H9 (cell line): Measurements from ENCODE around the gene GOLGA6A. TPM values are rescaled to one million over a fixed set of nuclear protein-coding genes. Genes with fewer than 3 reads are reported as not detected.

ENCODE experiments used
- DNase-seq: peaks from one replicate; pipeline ENCODE4 v3.0.0-alpha.2; 2017
- H2AFZ ChIP-seq: one replicate; pipeline ENCODE4 v1.6.1; 2013; ENCODE audit warnings: mild to moderate bottlenecking, low read length, control low read depth, moderate library complexity
- H2AK5ac ChIP-seq: 2 replicates; pipeline ENCODE4 v1.6.1; 2013; ENCODE audit warnings: low read length, control low read depth, mixed read lengths; ENCODE audit not compliant: insufficient read length
- H2BK120ac ChIP-seq: one replicate; pipeline ENCODE4 v1.6.1; 2013; ENCODE audit warnings: low read depth, mild to moderate bottlenecking, low read length, control low read depth, inconsistent platforms; ENCODE audit not compliant: poor library complexity, severe bottlenecking
- H2BK12ac ChIP-seq: 2 replicates; pipeline ENCODE4 v1.6.1; 2013; ENCODE audit warnings: low read length, control low read depth, mixed read lengths, low read depth; ENCODE audit not compliant: insufficient read length
- H2BK15ac ChIP-seq: 2 replicates; pipeline ENCODE4 v1.6.1; 2013; ENCODE audit warnings: low read depth, low read length, control low read depth
- H2BK20ac ChIP-seq: one replicate; pipeline ENCODE4 v1.6.1; 2013; ENCODE audit warnings: low read depth, mild to moderate bottlenecking, low read length, control low read depth, inconsistent platforms; ENCODE audit not compliant: poor library complexity, severe bottlenecking
- H2BK5ac ChIP-seq: 2 replicates; pipeline ENCODE4 v1.6.1; 2013; ENCODE audit warnings: low read length, control low read depth, mixed read lengths; ENCODE audit not compliant: insufficient read length
- H3K14ac ChIP-seq: 2 replicates; pipeline ENCODE4 v1.6.1; 2013; ENCODE audit warnings: low read length, control low read depth; ENCODE audit not compliant: insufficient read depth
- H3K18ac ChIP-seq: 2 replicates; pipeline ENCODE4 v1.6.1; 2013; ENCODE audit warnings: low read depth, mild to moderate bottlenecking, mixed read lengths, low read length, control low read depth; ENCODE audit not compliant: insufficient read length
- H3K23ac ChIP-seq: 2 replicates; pipeline ENCODE4 v1.6.1; 2013; ENCODE audit warnings: low read length, control low read depth, mixed read lengths, low read depth; ENCODE audit not compliant: insufficient read length
- H3K23me2 ChIP-seq: 2 replicates; pipeline ENCODE4 v1.6.1; 2013; ENCODE audit warnings: low read depth, mild to moderate bottlenecking, mixed read lengths, low read length, control low read depth; ENCODE audit not compliant: insufficient read length, poor library complexity, severe bottlenecking
- H3K27ac ChIP-seq: 2 replicates; pipeline ENCODE4 v1.5.1; 2013; ENCODE audit warnings: low read length, control low read depth, mixed read lengths, low read depth; ENCODE audit not compliant: insufficient read length
- H3K27me3 ChIP-seq: 2 replicates; pipeline ENCODE4 v1.6.1; 2013; ENCODE audit warnings: low read length, control low read depth, inconsistent platforms; ENCODE audit not compliant: insufficient read depth
- H3K4ac ChIP-seq: 2 replicates; pipeline ENCODE4 v1.6.1; 2013; ENCODE audit warnings: low read depth, mild to moderate bottlenecking, control low read depth, inconsistent platforms, low read length, moderate library complexity
- H3K4me1 ChIP-seq: 2 replicates; pipeline ENCODE4 v1.6.1; 2013; ENCODE audit warnings: low read length, control low read depth, inconsistent platforms; ENCODE audit not compliant: insufficient read depth
- H3K4me2 ChIP-seq: 2 replicates; pipeline ENCODE4 v1.6.1; 2013; ENCODE audit warnings: low read length, control low read depth, mixed read lengths; ENCODE audit not compliant: insufficient read length, insufficient read depth
- H3K56ac ChIP-seq: 2 replicates; pipeline ENCODE4 v1.6.1; 2013; ENCODE audit warnings: low read depth, mild to moderate bottlenecking, mixed read lengths, low read length, control low read depth; ENCODE audit not compliant: insufficient read length
- H3K79me1 ChIP-seq: 2 replicates; pipeline ENCODE4 v1.6.1; 2013; ENCODE audit warnings: low read depth, mild to moderate bottlenecking, moderate library complexity, low read length, control low read depth, inconsistent platforms; ENCODE audit not compliant: insufficient read depth, poor library complexity, severe bottlenecking
- H3K79me2 ChIP-seq: 2 replicates; pipeline ENCODE4 v1.6.1; 2013; ENCODE audit warnings: low read length, control low read depth, inconsistent platforms; ENCODE audit not compliant: insufficient read depth
- H3K9ac ChIP-seq: 2 replicates; pipeline ENCODE4 v1.6.1; 2013; ENCODE audit warnings: low read length, control low read depth, mixed read lengths; ENCODE audit not compliant: insufficient read length; ENCODE audit errors: extremely low read depth
- H3K9me3 ChIP-seq: one replicate; pipeline ENCODE4 v1.6.1; 2013; ENCODE audit warnings: low read depth, low read length, inconsistent platforms; ENCODE audit not compliant: control insufficient read depth
- H3T11ph ChIP-seq: one replicate; pipeline ENCODE4 v1.6.1; 2013; ENCODE audit warnings: mild to moderate bottlenecking, low read length, control low read depth, inconsistent platforms
- H4K20me1 ChIP-seq: one replicate; pipeline ENCODE4 v1.6.1; 2013; ENCODE audit not compliant: control insufficient read depth, insufficient read length, insufficient read depth
- H4K5ac ChIP-seq: 2 replicates; pipeline ENCODE4 v1.6.1; 2013; ENCODE audit warnings: low read depth, mild to moderate bottlenecking, mixed read lengths, low read length, control low read depth; ENCODE audit not compliant: insufficient read length
- H4K8ac ChIP-seq: replicated peaks from 2 replicates; pipeline ENCODE4 v1.6.1; 2013; ENCODE audit warnings: low read length, control low read depth, mixed read lengths, low read depth; ENCODE audit not compliant: insufficient read length
- H4K91ac ChIP-seq: 2 replicates; pipeline ENCODE4 v1.6.1; 2013; ENCODE audit warnings: low read depth, mild to moderate bottlenecking, moderate library complexity, mixed read lengths, low read length, control low read depth; ENCODE audit not compliant: insufficient read length
- H3K27ac Mint-ChIP-seq, 3 experiments: 2 replicates in 2 of 3; 3 replicates in 1 of 3; pipeline ENCODE4 v1.8.0; 2020 to 2021; ENCODE audit warnings: mixed read lengths in 3 of 3, mild to moderate bottlenecking in 1 of 3, moderate library complexity in 1 of 3
- H3K27me3 Mint-ChIP-seq: 2 replicates; pipeline ENCODE4 v1.8.0; 2021; ENCODE audit warnings: low read depth, mild to moderate bottlenecking, moderate library complexity, mixed read lengths
- H3K36me3 Mint-ChIP-seq, 3 experiments: 2 replicates in 2 of 3; 3 replicates in 1 of 3; pipeline ENCODE4 v1.8.0; 2020 to 2021; ENCODE audit warnings: low read depth in 3 of 3, mixed read lengths in 3 of 3; ENCODE audit not compliant: insufficient read depth in 1 of 3
- H3K4me1 Mint-ChIP-seq, 2 experiments: 2 replicates each; pipeline ENCODE4 v1.8.0; 2020; ENCODE audit warnings: mixed read lengths in 2 of 2
- H3K4me3 Mint-ChIP-seq, 2 experiments: 2 replicates in 1 of 2; 3 replicates in 1 of 2; pipeline ENCODE4 v1.8.0; 2020 to 2021; ENCODE audit warnings: mild to moderate bottlenecking in 2 of 2, mixed read lengths in 2 of 2, moderate library complexity in 1 of 2
- H3K9me3 Mint-ChIP-seq, 2 experiments: 2 replicates in 1 of 2; 3 replicates in 1 of 2; pipeline ENCODE4 v1.8.0; 2020; ENCODE audit warnings: mild to moderate bottlenecking in 2 of 2, mixed read lengths in 2 of 2, moderate library complexity in 1 of 2
- CTCF ChIP-seq: fragments of 200-600 bp; sonication (generic); conservative IDR thresholded peaks from 3 replicates; pipeline ENCODE4 v1.8.0; 2021; ENCODE audit warnings: antibody characterized with exemption, mild to moderate bottlenecking
- total RNA-seq: library from RNA; stranded (reverse); gene quantifications from 2 replicates; pipeline ENCODE4 v1.2.1, GENCODE V29; 2021

The GOLGA6A gene
- total RNA-seq, 1 experiment from 2014 or later: 0.72 TPM

GRCh38 chr15:74045184-74045583 lies 37.2 kb downstream of the GOLGA6A start:
- Histone ChIP-seq H2AK5ac (no peak overlapping the region), H4K20me1 (no peaks in the 10 kb centered on the region), H3K23ac (no peak overlapping the region), H3K27ac (no peak overlapping the region), H3K18ac (no peak overlapping the region), H3K9ac (no peak overlapping the region), H2BK15ac (no peak overlapping the region), H4K8ac (no peak overlapping the region), H3K27me3 (no peaks in the 10 kb centered on the region), H4K91ac (no peak overlapping the region), H3K79me1 (no peaks in the 10 kb centered on the region), H2BK20ac (no peak overlapping the region), H2BK120ac (no peak overlapping the region), H3K4ac (no peak overlapping the region), H2BK5ac (no peak overlapping the region), H3K4me2 (no peak overlapping the region), H3K56ac (no peak overlapping the region), H3K4me1 (peaks cover 3% of the 10 kb centered on the region; the same call in 1 of the 2 replicates), H3K79me2 (no peaks in the 10 kb centered on the region), H2AFZ (no peak overlapping the region), H3K14ac (no peak overlapping the region; the same call in 1 of the 2 replicates), H3K9me3 (no peaks in the 10 kb centered on the region), H2BK12ac (no peak overlapping the region), H3K23me2 (no peaks in the 10 kb centered on the region), H3T11ph (no peak overlapping the region), H4K5ac (no peak overlapping the region)
- no peak for DNase-seq
- Mint-ChIP-seq H3K9me3 (no peaks in the 10 kb centered on the region), H3K27me3 (peaks cover 19% of the 10 kb centered on the region), H3K36me3 (no peaks in the 10 kb centered on the region), H3K4me1 (peaks cover 15 to 17% of the 10 kb centered on the region in 2 experiments), H3K27ac (peak overlapping the region in 1 of 3 experiments; percentile 44; a peak in 1 of 7 replicates), H3K4me3 (no peak overlapping the region; a peak in 2 of 5 replicates)
- no peak for TF ChIP-seq CTCF
